DMS53 (cell line): ENCODE measurements around the gene GSTM4.

Experiments
- DNase-seq: peaks from one replicate; lab custom pipeline; 2025; lab: John Stamatoyannopoulos, UW

GSTM4 gene

DNA sequence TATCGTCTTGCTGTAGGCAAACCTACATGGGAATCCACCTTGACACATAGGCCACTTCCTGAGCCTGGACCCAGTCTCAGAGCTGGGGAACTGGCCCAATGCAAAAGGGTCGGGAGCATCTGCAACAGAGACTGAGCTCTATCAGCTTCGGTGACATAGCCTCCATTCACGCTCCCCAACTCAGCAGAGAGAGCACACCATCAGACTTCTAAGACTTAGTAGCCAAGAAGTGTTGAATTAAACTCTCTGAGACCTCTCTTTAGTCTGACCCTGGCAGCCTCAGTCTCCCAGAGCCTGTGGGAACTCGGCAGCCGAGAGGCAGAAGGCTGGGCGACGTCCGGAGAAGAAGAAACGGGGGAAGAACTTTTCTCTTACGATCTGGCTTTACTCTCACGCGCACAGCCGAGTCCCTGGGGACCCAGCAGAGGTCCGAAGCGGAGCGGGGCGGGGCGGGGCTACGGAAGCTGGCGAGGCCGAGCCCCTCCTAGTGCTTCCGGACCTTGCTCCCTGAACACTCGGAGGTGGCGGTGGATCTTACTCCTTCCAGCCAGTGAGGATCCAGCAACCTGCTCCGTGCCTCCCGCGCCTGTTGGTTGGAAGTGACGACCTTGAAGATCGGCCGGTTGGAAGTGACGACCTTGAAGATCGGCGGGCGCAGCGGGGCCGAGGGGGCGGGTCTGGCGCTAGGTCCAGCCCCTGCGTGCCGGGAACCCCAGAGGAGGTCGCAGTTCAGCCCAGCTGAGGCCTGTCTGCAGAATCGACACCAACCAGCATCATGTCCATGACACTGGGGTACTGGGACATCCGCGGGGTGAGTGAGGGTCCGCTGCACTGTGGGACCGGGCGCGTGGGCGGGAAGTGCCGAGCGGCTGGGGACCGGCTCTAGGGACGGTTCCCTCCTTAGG lies at the start of gene GSTM4:
Gene GSTM4 (plus strand): TSS at position 485 of the 905 bp plus-strand sequence. CDS start 291 bp downstream, at position 776.
- DNase-seq, result peak; percentile 75

DNA sequence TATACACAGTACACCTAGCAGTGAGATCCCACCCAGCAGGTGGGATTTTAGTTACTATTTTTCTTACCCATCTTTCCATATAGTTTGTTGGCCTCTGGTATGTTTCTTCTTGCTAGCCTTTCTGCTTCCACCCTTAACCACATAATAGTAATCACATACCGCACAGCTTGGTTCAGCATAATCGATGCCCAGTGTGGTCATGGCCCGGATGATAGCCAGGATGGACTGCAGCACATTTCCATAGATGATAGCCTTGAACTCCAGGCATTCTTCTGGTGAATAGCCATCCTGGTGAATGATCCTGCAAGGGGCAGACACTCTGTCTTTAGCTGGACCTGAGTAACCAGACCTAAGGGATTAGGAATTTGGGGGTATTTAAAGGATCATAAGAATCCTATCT lies 46.0 kb upstream of the GSTM4 start:
- no peak for DNase-seq

DNA sequence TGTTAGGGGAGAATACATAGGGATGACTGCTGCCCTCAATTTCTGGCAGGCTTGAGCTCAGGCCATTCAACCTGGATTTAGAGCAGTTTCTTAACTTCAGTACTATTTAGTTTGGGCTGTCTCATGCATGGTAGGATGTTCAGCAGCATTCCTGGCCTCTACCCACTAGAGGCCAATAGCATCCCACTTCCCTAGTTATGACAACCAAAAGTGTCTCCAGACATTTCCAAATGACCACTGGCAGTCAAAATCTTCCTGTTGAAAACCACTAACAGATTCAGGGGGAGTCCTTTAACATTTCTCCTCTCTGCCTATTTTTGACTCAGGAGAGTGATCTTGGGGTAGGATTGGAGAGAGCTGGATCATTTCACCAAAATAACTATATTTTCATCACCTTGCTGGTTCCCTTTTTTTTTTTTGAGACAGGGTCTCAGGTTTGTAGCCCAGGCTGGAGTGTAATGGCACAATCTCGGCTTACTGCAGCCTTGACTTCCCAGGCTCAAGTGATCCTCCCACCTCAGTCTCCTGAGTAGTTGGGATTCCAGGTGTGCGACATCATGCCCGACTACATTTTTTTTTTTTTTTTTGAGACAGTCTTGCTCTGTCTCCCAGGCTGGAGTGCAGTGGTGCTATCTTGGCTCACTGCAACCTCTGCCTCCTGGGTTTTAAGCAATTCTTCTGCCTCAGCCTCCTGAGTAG lies 45.1 kb upstream of the GSTM4 start:
- DNase-seq, result no peak

DNA sequence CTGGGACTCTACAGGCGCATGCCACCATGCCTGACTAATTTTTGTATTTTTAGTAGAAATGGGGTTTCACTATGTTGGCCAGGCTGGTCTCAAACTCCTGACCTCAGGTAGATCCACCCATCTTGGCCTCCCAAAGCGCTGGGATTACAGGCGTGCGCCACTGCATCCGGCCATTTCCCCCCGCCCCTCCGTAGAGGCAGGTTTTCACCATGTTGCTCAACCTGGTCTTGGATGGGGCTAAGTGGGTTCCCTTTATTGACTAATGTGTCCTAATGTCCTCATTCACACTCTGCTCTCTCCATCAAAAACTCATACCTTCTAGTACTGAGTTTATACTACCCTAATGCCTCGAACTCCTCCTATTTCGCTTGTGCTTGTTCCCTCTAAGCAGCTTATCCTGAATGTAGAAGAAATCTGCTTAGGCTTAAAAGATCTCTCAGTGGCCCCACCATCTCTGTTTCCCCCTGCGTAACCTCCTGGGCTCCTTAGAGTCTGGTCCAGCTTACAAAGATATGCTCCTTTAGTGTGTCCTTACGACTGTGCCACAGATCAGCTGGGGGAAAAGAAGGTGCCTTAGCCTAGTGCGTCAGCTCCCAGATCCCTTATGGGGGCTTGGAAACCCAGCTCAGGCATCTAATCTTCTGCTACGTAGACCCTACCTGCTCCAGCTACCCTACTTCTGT lies 44.5 kb upstream of the GSTM4 start:
- DNase-seq, result no peak

DNA sequence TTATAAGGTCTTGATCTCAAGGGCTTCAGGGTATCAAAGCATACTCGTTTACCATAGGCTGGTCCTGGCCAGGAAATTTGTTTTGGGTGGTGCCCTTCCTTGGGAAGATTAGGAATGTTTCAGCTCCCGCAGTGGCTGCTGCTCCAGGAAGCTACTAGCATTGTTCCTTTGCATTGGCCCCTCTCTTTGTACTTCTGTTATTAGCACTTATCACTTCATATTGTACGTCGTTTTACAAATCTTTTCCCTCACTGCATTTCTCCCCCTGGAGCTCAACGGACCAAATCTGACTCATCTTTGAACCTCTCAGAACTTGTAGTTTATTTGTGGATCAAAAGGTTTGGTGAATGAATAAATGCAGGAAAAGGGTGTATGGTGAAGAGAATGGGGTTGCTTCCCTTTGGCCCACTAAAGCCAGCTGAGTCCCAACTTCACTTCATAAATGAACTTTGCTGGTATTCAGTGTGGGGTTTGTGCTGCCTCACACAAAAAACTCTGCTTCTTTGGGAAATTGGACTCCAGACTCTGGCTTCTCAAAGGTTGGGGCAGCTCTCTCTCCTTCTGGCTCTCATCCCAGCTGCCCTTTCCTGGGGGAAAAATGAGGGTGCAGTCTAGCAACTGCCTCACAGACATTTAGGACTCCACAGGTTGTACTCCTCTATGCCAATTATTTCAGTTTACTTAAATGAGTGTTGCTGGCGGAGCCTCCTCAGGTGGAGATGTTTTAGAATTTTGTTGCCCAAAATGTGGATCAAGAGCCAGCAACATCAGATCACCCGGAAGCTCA lies 42.3 kb upstream of the GSTM4 start:
- no peak for DNase-seq

DNA sequence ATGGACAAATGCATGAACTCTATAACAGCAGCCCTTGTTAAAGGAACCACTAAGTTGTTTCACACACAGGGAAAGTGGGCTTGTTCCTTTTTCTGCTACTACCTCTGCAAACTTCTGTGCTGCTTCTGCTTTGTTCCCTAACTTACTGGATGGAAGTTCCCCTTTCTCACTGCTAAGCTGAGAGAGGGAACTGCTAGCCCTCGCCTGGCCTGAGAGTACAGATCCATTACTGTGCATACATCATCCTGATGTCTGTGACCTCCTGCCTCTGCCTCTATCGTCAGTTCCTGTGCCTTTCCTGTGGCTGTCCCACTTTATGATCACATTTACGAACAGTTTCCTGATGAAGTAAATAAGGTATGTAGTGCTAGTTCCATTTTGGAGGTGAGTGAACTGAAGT lies 40.0 kb upstream of the GSTM4 start:
- no peak for DNase-seq

DNA sequence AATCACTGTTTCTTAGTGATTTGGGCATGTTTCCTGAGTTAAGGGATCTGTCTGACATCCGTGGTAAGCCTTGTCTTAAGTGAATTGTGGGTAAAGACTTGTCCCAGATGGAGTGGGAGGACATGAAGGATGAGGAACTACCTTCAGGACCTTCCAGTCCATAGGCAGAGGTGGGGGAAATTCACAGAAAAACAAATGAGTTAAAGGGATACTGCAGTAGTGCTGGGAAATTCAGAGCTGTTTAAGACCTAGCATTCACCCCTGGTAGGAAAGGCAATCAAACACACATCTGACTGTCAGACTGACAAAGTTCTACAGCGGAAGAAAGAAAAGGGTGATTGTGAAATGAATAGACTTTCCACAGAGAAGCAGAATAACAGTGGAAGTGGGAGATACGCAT lies 39.5 kb upstream of the GSTM4 start:
- no peak for DNase-seq

DNA sequence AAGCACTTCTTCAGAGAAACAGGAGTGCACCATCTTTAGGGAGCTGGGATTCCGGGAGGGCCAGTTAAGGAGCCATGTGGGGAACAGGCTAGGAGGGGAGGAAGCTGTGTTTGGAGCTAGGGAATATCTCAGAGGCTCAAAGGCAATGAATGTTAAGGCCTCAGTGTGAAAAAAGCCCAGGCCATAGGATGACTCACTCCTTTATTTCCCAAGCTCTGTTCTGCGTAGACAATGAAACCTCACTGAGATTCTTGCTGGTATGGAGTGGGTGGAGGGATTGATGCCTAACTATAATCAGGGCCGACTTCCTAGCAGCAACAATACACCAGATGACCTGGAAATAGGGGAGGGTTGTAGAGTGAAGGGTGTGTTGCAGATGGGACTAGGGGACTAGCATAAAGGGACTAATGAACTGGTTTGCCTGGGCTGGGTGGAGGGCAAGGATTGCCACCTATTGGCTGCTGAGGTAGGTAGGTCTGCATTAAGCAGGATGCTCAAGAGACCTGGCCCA lies 38.6 kb upstream of the GSTM4 start:
- peak; percentile 54 for DNase-seq

DNA sequence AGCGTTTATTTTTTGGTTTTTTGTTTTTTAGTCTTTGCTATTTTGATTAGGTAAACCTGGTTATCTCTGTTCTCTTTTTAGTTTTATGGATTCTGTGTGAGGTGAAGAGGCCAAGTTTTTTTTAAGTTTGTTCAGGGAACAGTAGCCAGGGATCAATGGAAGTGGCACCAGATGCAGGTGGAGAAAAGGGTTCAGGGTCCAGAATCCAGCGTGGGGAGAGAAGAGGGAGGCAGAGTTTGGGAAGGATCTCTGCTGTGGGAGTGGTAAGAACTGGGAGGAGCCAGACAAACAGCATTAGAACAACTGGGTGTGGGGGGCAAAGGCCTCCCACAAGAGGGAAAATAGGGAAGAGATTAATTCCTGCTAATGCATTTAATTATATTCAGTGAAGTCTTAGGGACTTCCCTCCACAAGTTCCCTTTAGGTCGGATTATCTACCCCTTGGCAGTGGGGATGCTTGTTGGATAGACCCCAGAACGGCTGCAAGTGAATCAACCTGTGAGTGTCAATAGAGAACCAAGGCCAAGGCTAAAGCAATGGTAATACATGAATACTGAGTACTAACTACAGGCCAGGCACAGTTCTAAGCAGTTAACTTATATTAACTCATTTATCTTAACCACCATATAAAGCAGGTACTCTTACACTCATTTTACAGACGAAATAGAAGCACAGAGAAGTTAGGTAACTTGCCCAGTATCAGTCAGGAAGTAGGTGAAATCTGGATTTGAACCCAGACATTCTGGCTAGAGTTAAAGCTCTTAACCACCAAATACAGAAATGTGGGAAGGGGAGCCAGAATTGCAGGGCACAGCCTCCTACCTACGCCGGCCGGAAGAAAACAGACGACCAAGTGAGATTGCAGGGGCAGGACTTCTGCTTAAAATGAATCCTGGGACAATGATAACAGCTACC lies 37.0 kb upstream of the GSTM4 start:
- DNase-seq, result no peak

DNA sequence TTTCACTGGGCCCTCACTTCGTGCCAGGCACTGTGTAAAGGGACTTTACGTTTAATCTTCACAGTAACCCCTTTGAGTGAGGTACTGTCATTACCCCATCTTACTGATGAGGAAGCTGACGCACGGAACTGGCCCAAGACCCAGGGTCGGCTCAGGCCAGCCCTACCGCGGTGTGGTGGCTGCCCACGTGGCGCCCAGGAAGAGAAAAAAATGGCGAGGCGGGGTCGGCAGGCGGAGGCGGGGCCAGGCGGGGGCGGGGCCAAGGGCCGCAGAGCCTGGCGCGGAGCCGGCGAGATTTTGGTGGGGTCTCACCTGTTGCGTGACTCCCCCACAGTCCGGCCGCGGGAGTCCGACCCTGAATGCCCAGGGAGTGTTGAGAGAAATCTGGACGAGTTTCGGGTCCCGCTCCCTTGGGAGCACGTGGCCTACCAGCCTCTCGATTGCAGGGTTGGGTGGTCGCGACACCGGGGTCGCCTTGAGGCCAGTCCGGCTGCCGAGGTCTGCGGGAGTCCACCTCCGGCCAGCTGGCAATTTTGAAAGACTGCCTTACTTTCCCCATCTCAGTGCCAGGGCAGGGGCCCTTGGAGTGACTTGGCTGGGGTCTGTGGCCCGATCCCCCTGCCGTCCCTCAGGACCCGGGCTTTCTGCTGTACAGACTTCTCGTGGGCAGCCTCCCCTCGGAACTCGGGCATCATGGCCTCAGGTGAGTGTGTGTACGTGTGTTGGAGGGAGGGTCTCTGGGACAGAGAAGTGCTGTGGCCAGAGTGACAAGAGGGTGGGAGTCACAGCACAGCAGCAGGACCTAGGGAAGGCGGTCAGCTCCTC lies 36.1 kb upstream of the GSTM4 start, which contains the start of the genes AMPD2 and GNAT2:
Gene AMPD2 (plus strand): TSS at position 262 of the 825 bp plus-strand sequence. CDS start 1,339 bp downstream, outside the sequence.
Gene GNAT2 (minus strand): TSS at position 41 of the 825 bp plus-strand sequence. CDS start 6,746 bp downstream, outside the sequence.
- DNase-seq, result peak; percentile 90

DNA sequence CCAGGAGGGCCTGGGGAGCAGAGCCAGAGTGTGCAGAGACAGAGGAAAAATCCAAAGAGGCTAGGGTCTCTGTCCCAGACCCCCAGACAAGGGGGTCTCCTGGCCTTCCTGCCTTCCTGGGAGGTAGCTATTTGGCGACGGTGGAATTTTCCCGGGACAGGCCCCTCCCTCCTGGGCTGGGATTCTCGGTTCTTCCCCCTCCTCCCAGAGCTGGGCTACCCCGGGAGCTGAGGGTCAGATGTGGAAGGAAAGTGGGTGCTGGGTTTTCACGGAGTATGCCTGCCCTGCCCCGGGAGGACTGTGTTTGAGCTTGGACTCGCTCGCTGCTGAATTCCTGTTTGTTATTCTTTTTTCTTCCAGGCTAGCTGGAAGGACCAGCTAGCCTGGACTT lies 35.5 kb upstream of the GSTM4 start:
- DNase-seq, result peak; percentile 75

DNA sequence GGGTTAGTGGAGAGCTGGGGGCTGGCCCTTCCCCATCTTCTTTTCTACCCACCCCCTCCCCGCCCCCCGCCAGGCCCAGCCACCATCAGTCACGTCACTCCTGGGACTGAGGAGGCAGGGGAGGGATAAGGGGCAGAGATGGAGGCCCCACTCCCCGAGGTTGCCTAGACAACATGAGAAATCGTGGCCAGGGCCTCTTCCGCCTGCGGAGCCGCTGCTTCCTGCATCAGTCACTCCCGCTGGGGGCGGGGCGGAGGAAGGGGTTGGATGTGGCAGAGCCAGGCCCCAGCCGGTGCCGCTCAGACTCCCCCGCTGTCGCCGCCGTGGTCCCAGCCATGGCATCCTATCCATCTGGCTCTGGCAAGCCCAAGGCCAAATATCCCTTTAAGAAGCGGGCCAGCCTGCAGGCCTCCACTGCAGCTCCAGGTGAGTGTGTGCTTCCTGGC lies 35.0 kb upstream of the GSTM4 start:
- DNase-seq, result peak; percentile 97

DNA sequence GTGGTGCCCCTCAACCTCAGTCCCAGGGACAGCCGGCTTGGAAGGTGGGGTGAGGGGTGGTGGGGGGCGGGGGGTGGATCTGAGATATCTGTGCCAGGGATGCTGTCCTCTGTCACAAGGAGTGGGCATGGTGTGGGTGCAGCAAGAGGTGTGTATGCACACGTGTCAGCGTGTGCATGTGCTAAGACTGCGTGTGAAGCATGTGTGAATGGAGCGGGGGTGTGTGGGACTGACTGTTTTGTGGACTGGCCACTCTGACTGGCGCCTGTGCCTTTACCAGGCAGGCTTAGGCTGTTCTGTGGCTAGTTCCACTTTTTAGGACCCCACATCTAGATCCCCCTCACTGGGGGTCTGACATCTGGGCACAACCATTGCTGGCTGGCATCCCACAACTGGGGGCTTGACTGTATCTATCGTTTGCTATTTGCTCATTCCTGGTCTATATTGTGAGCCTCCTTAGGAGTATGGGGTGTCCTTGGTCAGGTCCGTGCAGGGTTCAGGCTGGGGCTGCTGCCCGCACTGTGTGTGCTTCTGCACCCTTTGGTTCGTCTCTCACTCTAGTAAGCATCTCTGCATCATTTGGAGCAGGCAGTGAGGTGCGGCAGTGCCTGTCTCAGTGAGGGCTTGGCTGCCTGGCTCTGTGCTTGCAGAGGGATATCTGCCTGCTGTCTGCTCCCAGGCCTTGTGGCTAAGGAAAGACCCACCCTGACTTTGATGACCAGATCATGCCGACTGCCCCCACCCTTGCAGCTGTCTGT lies 34.3 kb upstream of the GSTM4 start:
- peak; percentile 42 for DNase-seq

DNA sequence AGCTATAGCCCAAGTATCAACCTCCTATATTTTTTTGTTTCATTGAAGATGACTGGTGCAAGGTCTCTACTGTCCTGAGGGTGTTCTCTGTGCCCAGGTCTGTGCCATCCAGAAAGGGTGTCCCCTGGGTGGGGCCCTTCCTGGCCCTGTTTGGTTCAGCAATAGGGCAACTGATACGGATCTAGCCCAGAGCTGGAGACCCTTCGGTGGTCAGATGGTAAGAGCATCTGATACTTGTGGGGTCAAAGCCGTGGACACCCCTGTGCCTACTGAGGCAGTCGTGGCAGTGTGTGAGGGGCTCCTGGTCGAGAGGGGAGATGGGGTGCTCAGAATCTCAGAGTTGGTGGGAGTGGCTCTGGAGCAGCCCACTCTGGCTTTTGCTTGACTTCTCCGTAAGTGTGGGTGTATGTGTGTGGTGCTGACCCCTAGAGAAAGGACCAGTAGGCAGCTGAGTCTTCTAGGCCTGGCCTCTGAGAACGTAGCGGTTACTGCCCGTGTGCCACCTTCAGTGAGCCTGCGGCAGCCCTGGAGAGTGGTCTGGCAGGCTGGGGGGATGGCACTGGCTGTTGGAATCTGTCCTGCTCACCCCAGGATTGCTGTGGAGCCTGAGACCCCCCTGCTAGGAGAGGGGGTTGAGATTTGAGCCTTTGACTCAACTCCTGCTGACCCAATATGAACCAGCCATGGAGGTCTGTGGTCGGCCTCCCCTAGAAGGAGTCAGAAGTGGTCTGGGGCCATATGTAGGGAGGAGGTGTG lies 33.6 kb upstream of the GSTM4 start:
- DNase-seq, result no peak

DNA sequence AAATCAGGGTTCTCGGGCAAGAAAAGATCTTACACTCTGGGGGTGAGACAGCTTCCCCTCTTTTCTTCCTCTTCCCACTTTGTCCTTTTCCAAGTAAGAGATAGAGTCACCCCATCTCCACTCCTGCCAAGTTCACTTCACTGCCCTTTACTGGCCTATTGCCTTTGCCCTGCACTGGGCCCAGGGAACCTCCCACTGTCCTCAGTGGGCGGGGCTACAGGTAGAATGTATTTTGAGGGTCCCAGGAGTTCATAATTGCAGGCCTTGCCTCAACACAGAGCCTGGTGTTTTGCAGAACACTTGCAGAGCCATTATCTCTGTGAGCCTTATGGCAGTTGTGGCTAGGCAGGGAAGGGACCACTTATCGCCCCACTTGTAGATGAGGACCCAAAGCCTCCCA lies 33.0 kb upstream of the GSTM4 start:
- no peak for DNase-seq

DNA sequence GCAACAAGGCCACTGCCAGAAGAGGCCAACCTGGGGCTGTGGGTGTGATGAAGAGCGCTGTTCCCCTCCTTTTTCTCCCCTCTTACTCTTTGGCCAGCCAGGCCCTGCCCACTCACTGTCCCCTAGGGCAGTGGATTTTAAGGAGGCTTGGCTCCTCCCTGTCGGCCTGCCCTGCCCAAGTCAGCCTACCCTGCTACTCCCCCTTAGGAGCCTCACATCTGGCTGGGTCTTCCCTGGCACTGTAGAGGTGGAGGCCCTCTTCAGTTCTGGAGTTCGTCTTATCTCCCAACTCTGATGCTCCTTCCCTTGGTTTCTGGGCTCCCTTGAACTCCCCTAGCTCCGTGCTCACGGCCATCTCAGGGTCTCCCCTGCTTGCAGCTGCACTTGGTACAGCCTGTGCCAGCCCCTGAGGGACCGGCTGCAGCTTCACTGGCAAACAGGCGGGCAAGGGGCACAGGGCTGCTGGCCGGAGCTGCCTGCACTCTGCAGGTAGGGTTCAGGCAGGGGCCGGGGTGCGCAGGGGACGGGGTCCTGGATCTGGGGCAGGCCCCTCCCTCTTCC lies 32.2 kb upstream of the GSTM4 start:
- no peak for DNase-seq

DNA sequence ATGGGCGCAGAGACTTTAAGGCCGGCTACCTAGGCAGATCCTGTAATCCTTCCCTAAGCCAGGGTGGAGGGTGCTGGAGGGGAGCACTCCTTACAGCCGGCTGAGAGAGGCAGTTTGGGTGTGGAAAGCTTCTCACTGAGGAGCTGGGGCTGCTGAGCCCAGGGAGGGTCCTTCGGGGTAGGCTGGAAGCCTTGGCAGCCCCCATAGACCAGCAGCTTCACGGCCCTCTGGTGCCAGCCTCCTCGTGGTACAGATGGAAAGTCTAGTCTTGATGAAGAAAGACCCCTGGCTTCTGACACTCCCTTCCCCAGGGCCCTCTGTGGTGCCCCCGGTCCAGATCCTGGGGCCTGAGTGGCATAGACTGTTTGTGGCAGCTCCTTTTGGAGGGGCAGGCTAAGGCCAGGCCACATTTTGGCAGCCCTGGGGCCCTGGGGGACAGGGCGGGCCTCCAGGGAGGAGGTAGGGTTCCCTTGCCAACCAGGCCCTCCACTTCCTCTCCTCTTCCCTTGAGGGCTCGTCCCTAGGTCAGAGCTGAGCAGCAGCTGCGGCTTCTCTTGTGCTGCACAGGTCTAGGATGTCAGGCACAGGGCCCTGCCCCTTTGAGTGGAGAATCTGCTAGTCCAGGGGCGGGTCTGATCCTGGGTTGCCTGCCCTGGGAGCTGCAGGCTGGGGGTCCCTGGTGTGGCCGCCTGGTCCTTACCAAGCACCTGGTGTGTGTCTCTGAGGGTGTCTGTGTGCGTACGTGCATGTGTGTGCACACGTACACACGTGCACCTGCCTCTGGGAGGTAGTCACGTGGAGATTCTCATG lies 31.5 kb upstream of the GSTM4 start:
- no peak for DNase-seq
